Hepatocyte (in vitro differentiated cells): Measurements from ENCODE around the gene EVL. TPM values are rescaled to one million over a fixed set of nuclear protein-coding genes. Genes with fewer than 3 reads are reported as not detected.

Source experiments
- DNase-seq: peaks from one replicate; pipeline ENCODE4 v3.0.0-alpha.2; 2016; ENCODE audit warnings: low spot score
- H2AFZ ChIP-seq: fragments of 200-600 bp; sonication (generic); 2 replicates; pipeline ENCODE4 v1.6.0; 2016; ENCODE audit warnings: antibody characterized with exemption, mild to moderate bottlenecking
- H3K27ac ChIP-seq: fragments of 200-600 bp; sonication (generic); 2 replicates; pipeline ENCODE4 v1.5.1; 2016; ENCODE audit warnings: mild to moderate bottlenecking
- H3K27me3 ChIP-seq: fragments of 200-600 bp; sonication (generic); 2 replicates; pipeline ENCODE4 v1.6.1; 2016
- H3K36me3 ChIP-seq: fragments of 200-600 bp; sonication (generic); replicated peaks from 2 replicates; pipeline ENCODE4 v1.5.1; 2016; ENCODE audit warnings: low read depth; ENCODE audit not compliant: insufficient read depth
- H3K4me1 ChIP-seq: fragments of 200-600 bp; sonication (generic); 2 replicates; pipeline ENCODE4 v1.5.1; 2016; ENCODE audit warnings: mild to moderate bottlenecking, moderate library complexity; ENCODE audit not compliant: insufficient read depth
- H3K4me2 ChIP-seq: fragments of 200-600 bp; sonication (generic); 2 replicates; pipeline ENCODE4 v1.6.0; 2016
- H3K4me3 ChIP-seq: fragments of 200-600 bp; sonication (generic); 2 replicates; pipeline ENCODE4 v1.5.1; 2016; ENCODE audit warnings: mild to moderate bottlenecking
- H3K79me2 ChIP-seq: fragments of 200-600 bp; sonication (generic); 2 replicates; pipeline ENCODE4 v1.6.0; 2017; ENCODE audit warnings: mild to moderate bottlenecking
- H3K9me2 ChIP-seq: fragments of 200-600 bp; sonication (generic); replicated peaks from 2 replicates; pipeline ENCODE4 v1.6.0; 2017; ENCODE audit warnings: mild to moderate bottlenecking; ENCODE audit not compliant: insufficient read depth
- H3K9me3 ChIP-seq: fragments of 200-600 bp; sonication (generic); 2 replicates; pipeline ENCODE4 v1.5.1; 2016; ENCODE audit warnings: low read depth, mild to moderate bottlenecking
- H4K20me1 ChIP-seq: fragments of 200-600 bp; sonication (generic); 2 replicates; pipeline ENCODE4 v1.6.0; 2016; ENCODE audit warnings: mild to moderate bottlenecking; ENCODE audit not compliant: insufficient read depth, poor library complexity, severe bottlenecking
- EZH2 ChIP-seq: fragments of 200-600 bp; sonication (generic); IDR thresholded peaks from 2 replicates; pipeline ENCODE4 v1.6.1; 2016; ENCODE audit warnings: antibody characterized with exemption, mild to moderate bottlenecking, borderline replicate concordance
- EZH2phosphoT487 ChIP-seq: fragments of 200-600 bp; sonication (generic); IDR thresholded peaks from one replicate; pipeline ENCODE4 v1.6.1; 2018; ENCODE audit warnings: antibody characterized with exemption, mild to moderate bottlenecking, low read depth, moderate library complexity; ENCODE audit not compliant: unreplicated experiment, severe bottlenecking
- WGBS: methylation state at CpG from one replicate; pipeline ENCODE4 v1.1.6; 2016; ENCODE audit warnings: low lambda C conversion rate; ENCODE audit errors: missing lambda C conversion rate; 5-methylcytosine and 5-hydroxymethylcytosine counted together
- polyA plus RNA-seq: library from polyadenylated mRNA; unstranded; fragments of >200 nt; fragmentation: Nextera tagmentation; extraction: Ambion mirVana; gene quantifications from 2 replicates; pipeline ENCODE4 v1.2.1, GENCODE V29; 2016
- total RNA-seq: library from RNA; depleted of rRNA; stranded (reverse); fragments of >200 nt; gene quantifications from 2 replicates; pipeline ENCODE4 v1.2.3, GENCODE V29; 2014
- TF ChIP-seq, protein P1 (sequence below): fragments of 200-600 bp; sonication (generic); IDR thresholded peaks from 2 replicates; pipeline ENCODE4 v1.5.1; 2016; ENCODE audit warnings: antibody characterized with exemption, mild to moderate bottlenecking; ENCODE audit not compliant: poor library complexity

EVL gene
- total and polyA plus RNA-seq, 2 experiments from 2014 or later = 60.5 to 77.2 TPM

- Histone ChIP-seq H3K27ac (no peak overlapping the region), H4K20me1 (no peaks in the 10 kb centered on the region), H3K9me3 (no peaks in the 10 kb centered on the region), H3K4me3 (no peak overlapping the region), H3K79me2 (no peaks in the 10 kb centered on the region), H2AFZ (no peak overlapping the region), H3K4me2 (no peak overlapping the region), H3K9me2 (no peaks in the 10 kb centered on the region), H3K4me1 (no peaks in the 10 kb centered on the region), H3K36me3 (no peaks in the 10 kb centered on the region), H3K27me3 (no peaks in the 10 kb centered on the region)
- 85% methylated on average over 11 of the region's 12 CpGs for WGBS
- TF ChIP-seq, protein P1, sequence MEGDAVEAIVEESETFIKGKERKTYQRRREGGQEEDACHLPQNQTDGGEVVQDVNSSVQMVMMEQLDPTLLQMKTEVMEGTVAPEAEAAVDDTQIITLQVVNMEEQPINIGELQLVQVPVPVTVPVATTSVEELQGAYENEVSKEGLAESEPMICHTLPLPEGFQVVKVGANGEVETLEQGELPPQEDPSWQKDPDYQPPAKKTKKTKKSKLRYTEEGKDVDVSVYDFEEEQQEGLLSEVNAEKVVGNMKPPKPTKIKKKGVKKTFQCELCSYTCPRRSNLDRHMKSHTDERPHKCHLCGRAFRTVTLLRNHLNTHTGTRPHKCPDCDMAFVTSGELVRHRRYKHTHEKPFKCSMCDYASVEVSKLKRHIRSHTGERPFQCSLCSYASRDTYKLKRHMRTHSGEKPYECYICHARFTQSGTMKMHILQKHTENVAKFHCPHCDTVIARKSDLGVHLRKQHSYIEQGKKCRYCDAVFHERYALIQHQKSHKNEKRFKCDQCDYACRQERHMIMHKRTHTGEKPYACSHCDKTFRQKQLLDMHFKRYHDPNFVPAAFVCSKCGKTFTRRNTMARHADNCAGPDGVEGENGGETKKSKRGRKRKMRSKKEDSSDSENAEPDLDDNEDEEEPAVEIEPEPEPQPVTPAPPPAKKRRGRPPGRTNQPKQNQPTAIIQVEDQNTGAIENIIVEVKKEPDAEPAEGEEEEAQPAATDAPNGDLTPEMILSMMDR = no peak
- TF ChIP-seq EZH2phosphoT487 = no peak
- no peak for TF ChIP-seq EZH2
- DNase-seq = no peak
Observed at GRCh38 chr14:100132903-100133510, 67.8 kb downstream of the EVL start.

DNA sequence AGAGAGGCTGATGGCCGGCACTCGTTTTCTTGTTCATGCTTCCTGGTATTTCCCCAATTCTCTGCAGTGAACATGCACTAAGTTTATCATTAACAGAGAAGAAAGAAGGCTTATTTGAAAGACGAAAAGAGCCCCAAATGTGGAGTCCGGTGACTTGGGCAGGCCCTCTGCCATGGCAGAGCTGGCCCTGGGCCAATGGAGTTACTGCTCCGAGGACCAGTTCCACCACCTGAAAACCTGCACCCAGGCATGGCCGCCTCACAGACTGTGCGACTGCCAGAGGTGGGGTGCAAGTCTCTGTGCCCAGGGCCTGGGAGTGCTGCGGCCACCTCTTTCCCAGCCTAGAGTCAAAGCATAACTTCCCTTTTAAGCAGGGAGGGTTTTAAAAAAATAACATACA is 69.4 kb downstream of the EVL start:
- Histone ChIP-seq H3K4me2 (no peak overlapping the region), H3K4me1 (no peaks in the 10 kb centered on the region), H3K79me2 (no peaks in the 10 kb centered on the region), H3K36me3 (no peaks in the 10 kb centered on the region), H3K27me3 (no peaks in the 10 kb centered on the region), H3K9me2 (no peaks in the 10 kb centered on the region), H4K20me1 (no peaks in the 10 kb centered on the region), H2AFZ (no peak overlapping the region), H3K9me3 (no peaks in the 10 kb centered on the region), H3K27ac (peak overlapping the region; percentile 20), H3K4me3 (no peak overlapping the region)
- TF ChIP-seq EZH2 = no peak
- TF ChIP-seq, protein P1 = no peak
- no peak for TF ChIP-seq EZH2phosphoT487
- no peak for DNase-seq
- WGBS = 82% methylated on average over 8 of the region's 8 CpGs

DNA sequence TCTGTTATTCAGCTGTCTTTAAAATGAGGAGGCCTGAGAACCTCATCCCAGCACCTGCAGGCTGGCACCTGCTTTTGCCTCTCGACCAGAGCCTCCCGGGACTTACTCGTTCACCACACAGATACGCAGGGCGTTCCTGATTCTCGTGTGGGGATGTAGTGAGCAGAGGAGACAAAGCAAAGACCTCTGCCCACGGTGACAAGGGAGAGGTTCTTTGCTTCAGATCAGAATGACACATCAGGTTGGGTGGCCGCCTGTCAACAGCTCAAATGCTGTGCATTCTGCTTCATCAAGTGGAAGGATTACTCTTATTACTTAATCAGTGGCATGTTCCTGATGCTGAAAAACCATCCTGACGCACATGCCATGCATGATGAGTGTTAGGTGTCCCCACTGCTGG is 69.9 kb downstream of the EVL start:
- no peaks in the 10 kb centered on the region for H3K9me2 ChIP-seq
- 95% methylated on average over 9 of the region's 9 CpGs for WGBS
- no peak for DNase-seq
- no peaks in the 10 kb centered on the region for H3K9me3 ChIP-seq
- H3K4me2 ChIP-seq = no peak overlapping the region
- H4K20me1 ChIP-seq = no peaks in the 10 kb centered on the region
- no peak overlapping the region for H2AFZ ChIP-seq
- no peaks in the 10 kb centered on the region for H3K36me3 ChIP-seq
- no peaks in the 10 kb centered on the region for H3K27me3 ChIP-seq
- H3K79me2 ChIP-seq = no peaks in the 10 kb centered on the region
- H3K27ac ChIP-seq = no peak overlapping the region
- no peak for TF ChIP-seq EZH2phosphoT487
- no peak for TF ChIP-seq EZH2
- TF ChIP-seq, protein P1 = no peak
- H3K4me3 ChIP-seq = no peak overlapping the region
- peaks cover 3% of the 10 kb centered on the region for H3K4me1 ChIP-seq

DNA sequence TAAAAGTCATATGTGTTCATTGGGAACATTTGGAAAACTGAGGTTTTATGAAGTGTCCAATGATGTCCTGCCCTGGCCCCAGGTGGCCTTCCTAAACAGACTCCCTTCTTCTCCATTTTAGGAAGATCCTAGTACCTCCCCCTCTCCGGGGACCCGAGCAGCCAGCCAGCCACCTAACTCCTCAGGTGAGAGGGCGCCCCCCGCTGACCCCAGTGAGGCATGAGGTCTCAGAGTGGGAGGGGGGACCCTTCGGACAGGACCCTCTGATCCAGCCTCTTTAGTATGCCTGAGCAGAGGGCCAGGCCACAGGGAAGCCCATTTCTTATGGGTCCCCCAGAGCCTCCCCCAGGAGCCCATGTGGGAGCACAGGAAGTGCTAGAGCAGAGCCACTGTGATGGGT is 70.6 kb downstream of the EVL start:
- no peaks in the 10 kb centered on the region for H3K36me3 ChIP-seq
- H3K9me3 ChIP-seq = no peaks in the 10 kb centered on the region
- H3K27me3 ChIP-seq = no peaks in the 10 kb centered on the region
- no peak overlapping the region for H2AFZ ChIP-seq
- H3K9me2 ChIP-seq = no peaks in the 10 kb centered on the region
- no peak overlapping the region for H3K4me3 ChIP-seq
- H3K4me1 ChIP-seq = peaks cover 7% of the 10 kb centered on the region
- H3K4me2 ChIP-seq = no peak overlapping the region
- H3K79me2 ChIP-seq = no peaks in the 10 kb centered on the region
- H3K27ac ChIP-seq = no peak overlapping the region
- no peak for DNase-seq
- WGBS = 92% methylated on average over 5 of the region's 5 CpGs
- TF ChIP-seq EZH2 (no peak), EZH2phosphoT487 (no peak)
- TF ChIP-seq, protein P1 = no peak
- H4K20me1 ChIP-seq = no peaks in the 10 kb centered on the region
